AG04450 (cell line): ENCODE data around the gene CDH4. TPM values are rescaled to one million over a fixed set of nuclear protein-coding genes. Genes with fewer than 3 reads are reported as not detected.

Experiments used
- CTCF ChIA-PET: fragments of 300-600, 350-600 bp; formaldehyde crosslinking; extraction: SDS; loops from one replicate; lab custom pipeline; 2022; ENCODE audit warnings: antibody characterized with exemption, inconsistent platforms; lab: Charles Lee
- POLR2A ChIA-PET: fragments of 350-600 bp; formaldehyde crosslinking; extraction: SDS; loops from one replicate; lab custom pipeline; 2021; ENCODE audit warnings: antibody characterized with exemption, inconsistent platforms; lab: Yijun Ruan, JAX
- DNase-seq: peaks from one replicate; pipeline ENCODE4 v3.0.0-alpha.2; 2011; ENCODE audit warnings: low read depth, low spot score
- H3K27ac ChIP-seq: one replicate; pipeline ENCODE4 v1.5.1; 2012; ENCODE audit warnings: low read depth, low read length, control low read depth
- H3K27me3 ChIP-seq: one replicate; pipeline ENCODE4 v1.6.0; 2012; ENCODE audit warnings: low read length; ENCODE audit not compliant: control insufficient read depth, insufficient read depth
- H3K4me3 ChIP-seq: 2 replicates; pipeline ENCODE4 v1.5.1; 2011; ENCODE audit warnings: mild to moderate bottlenecking, low read depth, low read length, control low read depth
- H3K9me3 ChIP-seq: 2 replicates; pipeline ENCODE4 v1.5.1; 2012; ENCODE audit warnings: low read length; ENCODE audit not compliant: control insufficient read depth, insufficient read depth
- polyA plus RNA-seq: library from polyadenylated mRNA; depleted of rRNA; stranded (reverse); fragments of >200 nt; gene quantifications from 2 replicates; pipeline ENCODE4 v1.2.3, GENCODE V29; 2011
- TF ChIP-seq, protein P1 (sequence below): IDR thresholded peaks from 2 replicates; pipeline ENCODE4 v1.5.1; 2011; ENCODE audit warnings: low read depth, low read length, control low read depth, inconsistent platforms

Gene CDH4
- polyA plus RNA-seq, 1 experiment, result 1.6 TPM

DNA sequence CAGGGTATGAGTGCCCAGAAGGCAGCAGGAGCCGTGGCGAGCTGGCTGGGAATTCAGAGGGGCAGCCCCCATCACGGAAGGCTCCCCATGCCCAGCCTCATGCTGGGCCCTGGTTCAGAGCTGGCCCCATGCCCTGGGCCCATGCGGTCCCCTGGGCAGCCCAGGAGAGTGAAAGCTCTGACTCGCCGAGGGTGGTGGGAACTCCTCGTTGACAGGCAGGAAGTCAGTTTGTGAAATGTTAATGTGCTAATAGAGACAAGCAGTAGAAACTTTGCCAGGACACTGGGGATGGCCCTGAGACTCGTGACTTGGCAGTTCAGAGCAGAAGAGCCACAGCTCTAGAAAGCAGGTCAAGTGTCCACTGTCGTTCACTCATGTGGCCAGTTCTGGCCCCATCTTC is 460.6 kb downstream of the CDH4 start:
- TF ChIP-seq, protein P1, sequence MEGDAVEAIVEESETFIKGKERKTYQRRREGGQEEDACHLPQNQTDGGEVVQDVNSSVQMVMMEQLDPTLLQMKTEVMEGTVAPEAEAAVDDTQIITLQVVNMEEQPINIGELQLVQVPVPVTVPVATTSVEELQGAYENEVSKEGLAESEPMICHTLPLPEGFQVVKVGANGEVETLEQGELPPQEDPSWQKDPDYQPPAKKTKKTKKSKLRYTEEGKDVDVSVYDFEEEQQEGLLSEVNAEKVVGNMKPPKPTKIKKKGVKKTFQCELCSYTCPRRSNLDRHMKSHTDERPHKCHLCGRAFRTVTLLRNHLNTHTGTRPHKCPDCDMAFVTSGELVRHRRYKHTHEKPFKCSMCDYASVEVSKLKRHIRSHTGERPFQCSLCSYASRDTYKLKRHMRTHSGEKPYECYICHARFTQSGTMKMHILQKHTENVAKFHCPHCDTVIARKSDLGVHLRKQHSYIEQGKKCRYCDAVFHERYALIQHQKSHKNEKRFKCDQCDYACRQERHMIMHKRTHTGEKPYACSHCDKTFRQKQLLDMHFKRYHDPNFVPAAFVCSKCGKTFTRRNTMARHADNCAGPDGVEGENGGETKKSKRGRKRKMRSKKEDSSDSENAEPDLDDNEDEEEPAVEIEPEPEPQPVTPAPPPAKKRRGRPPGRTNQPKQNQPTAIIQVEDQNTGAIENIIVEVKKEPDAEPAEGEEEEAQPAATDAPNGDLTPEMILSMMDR, result no peak
- H3K27ac ChIP-seq, result no peak overlapping the region
- no peak overlapping the region for H3K4me3 ChIP-seq
- CTCF ChIA-PET, result no interaction called here
- no peak for DNase-seq
- no peaks in the 10 kb centered on the region for H3K27me3 ChIP-seq
- peaks cover 18% of the 10 kb centered on the region for H3K9me3 ChIP-seq
- POLR2A ChIA-PET, result no interaction called here

DNA sequence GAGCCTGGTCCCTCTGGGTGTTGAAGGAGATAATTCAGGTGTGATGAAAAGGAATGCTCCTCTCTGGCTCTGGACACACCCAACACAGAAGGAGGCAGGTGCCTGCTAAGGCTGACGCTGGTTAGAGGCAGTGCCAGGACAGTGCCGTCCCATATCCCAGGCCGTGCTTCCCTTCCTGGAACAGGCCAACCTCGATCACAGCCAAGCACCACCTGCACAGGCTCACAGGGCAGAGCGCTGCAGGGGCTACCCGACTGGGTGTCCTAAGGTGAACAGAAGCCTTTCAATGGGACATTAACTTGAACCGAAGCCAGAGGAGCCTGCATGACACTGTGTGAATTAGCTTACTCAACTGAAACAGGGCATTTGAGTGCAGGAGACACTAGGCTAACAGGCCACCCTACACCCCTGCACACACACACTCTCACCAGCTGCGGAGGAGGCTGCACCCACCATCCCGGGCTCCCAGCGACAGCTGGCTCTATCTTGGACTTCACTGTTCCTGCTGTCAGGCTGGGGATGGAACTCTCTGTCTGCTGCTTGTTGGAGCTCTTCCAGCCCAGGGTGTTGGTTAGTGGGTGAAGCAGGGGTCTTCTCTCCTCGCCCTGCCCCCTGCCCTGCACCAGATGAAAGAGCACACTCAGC is 466.4 kb downstream of the CDH4 start:
- H3K4me3 ChIP-seq, result no peak overlapping the region
- TF ChIP-seq, protein P1, result no peak
- POLR2A ChIA-PET, result no interaction called here
- DNase-seq, result no peak
- H3K27me3 ChIP-seq, result no peaks in the 10 kb centered on the region
- no peak overlapping the region for H3K27ac ChIP-seq
- peaks cover 18% of the 10 kb centered on the region for H3K9me3 ChIP-seq
- CTCF ChIA-PET, result interaction anchor here (1.2 kb wide), 1 partner anchor 178 kb away, joined by 4 read pairs; no protein-coding TSS in a partner anchor

DNA sequence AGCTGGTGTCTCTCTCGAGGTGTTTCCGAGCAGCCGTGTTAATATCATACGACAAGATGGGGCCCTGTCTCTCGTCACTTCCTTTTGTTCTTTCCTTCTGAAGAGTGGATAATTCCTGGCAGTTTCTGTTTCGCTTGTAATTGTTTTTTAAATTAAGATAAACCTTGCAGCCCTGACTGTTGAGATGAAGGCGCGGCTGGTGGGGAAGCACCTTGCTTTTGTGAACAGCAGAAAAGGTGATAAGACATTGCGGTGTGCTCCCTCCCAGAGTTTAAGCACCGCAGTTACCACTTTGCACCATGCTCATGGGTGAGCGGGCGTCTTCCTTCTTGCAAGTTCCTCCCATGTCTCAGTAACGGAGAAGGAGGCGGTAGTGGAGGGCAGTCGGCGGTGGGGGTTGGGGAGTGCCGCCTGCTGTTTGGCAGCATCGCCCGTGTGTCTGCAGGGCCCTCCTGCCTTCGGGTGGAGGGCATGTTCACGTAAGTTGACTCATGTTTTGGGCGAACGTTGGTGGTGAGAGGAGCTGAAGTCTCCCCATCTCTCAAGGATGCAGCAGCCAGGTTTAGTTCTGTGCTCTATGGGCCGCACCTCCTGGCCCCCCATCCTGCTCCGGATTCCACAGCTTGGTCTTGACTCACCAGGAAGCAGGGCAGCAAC is 467.8 kb downstream of the CDH4 start:
- ChIA-PET CTCF (no interaction called here), POLR2A (no interaction called here)
- Histone ChIP-seq H3K27me3 (no peaks in the 10 kb centered on the region), H3K9me3 (peaks cover 18% of the 10 kb centered on the region), H3K4me3 (no peak overlapping the region; the same call in 1 of the 2 replicates), H3K27ac (no peak overlapping the region)
- TF ChIP-seq, protein P1, result no peak
- DNase-seq, result no peak

DNA sequence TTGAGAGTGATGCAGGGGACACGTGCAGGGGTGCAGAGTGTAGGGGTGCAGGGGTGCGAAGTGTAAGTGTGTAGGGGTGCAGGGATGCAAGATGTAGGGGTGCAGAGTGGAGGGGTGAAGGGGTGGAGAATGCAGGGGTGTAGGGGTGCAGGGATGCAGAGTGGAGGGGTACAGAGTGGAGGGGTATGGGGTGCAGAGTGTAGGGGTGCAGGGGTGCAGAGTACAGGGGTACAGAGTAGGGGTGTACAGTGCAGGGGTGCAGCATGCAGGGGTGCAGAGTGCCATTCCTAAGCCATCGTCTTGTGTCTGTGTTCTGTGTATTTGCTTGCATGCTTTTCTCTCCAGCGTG is 468.3 kb downstream of the CDH4 start:
- ChIA-PET POLR2A (interaction anchor here (0.6 kb wide), 1 partner anchor 12 kb away, joined by 3 read pairs; no protein-coding TSS in a partner anchor), CTCF (no interaction called here)
- Histone ChIP-seq H3K9me3 (peaks cover 18% of the 10 kb centered on the region), H3K27ac (no peak overlapping the region), H3K4me3 (no peak overlapping the region), H3K27me3 (no peaks in the 10 kb centered on the region)
- no peak for DNase-seq
- TF ChIP-seq, protein P1, result no peak

DNA sequence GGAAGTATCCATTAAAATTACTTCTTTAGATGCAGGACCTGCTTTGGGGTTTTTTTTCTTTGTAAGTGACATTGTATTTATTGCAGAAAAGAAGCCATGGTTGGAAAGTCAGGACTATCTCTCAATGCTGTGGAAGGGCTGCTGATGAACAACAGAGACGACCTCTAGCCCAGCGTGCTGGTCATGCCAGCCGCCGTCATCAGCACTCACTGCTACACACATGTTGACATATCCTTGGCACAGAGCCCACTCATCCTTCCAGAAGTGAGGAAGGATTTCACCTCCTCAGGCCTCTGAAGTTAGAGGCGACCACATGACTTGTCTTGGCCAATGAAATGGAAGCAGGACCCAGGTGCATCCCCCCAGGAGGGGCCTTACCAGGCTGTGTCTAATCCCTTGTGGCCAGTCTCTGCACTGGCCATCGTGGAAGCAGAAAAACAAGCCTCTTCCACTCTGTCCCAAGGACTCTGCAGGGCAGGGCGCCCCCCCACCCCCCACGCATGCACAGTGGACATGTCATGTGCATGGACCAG is 470.2 kb downstream of the CDH4 start:
- peaks cover 1% of the 10 kb centered on the region; the same call in 1 of the 2 replicates for H3K9me3 ChIP-seq
- CTCF ChIA-PET, result no interaction called here
- no peak overlapping the region for H3K27ac ChIP-seq
- no peaks in the 10 kb centered on the region for H3K27me3 ChIP-seq
- TF ChIP-seq, protein P1, result no peak
- POLR2A ChIA-PET, result no interaction called here
- no peak overlapping the region for H3K4me3 ChIP-seq
- no peak for DNase-seq
